K562 (cell line): Measurements from ENCODE around the gene ACE. TPM values are rescaled to one million over a fixed set of nuclear protein-coding genes. Genes with fewer than 3 reads are reported as not detected.

ENCODE experiments used
- ATAC-seq: fragments of 200-7000 bp; cut with Tn5 transposase; 3 replicates; pipeline ENCODE4 v1.9.1; 2020; ENCODE audit warnings: moderate library complexity
- BruUV-seq: library from RNA; stranded (reverse); fragments of 400-500 nt; replicated peaks from 2 replicates; lab custom pipeline; 2021; lab: Mats Ljungman, UMichigan
- CTCF ChIA-PET: fragments of 300-600 bp; formaldehyde crosslinking; extraction: SDS; loops from one replicate; lab custom pipeline; 2021; ENCODE audit warnings: low intra/inter-chr PET ratio; lab: Yijun Ruan, JAX
- POLR2A ChIA-PET: fragments of 300-600, 350-650 bp; sonication (Branson Sonifier 250); formaldehyde crosslinking; extraction: SDS; loops from one replicate; lab custom pipeline; 2021; ENCODE audit warnings: antibody characterized with exemption, inconsistent platforms; lab: Yijun Ruan, JAX
- DNase-seq, 4 experiments: peaks; one replicate each; pipeline versions ENCODE4 v3.0.0 to v3.0.0-alpha.2; 2011 to 2018; ENCODE audit warnings: low spot score in 3 of 4, mixed read lengths in 3 of 4; ENCODE audit errors: extremely low read depth in 1 of 4
- FAIRE-seq: peaks from 2 replicates; lab custom pipeline; 2011; peaks lifted over from hg19 to GRCh38; lab: Jason Lieb, UNC
- H2AFZ ChIP-seq: 2 replicates; pipeline ENCODE4 v1.6.0; 2011; ENCODE audit warnings: low read depth, low read length, control low read depth, inconsistent platforms
- H3K27ac ChIP-seq: fragments of 200-600 bp; 3 replicates; pipeline ENCODE4 v1.8.0; 2011; ENCODE audit warnings: low read depth, mild to moderate bottlenecking, control low read depth, inconsistent platforms, low read length, moderate library complexity, mixed read lengths; ENCODE audit errors: extremely low read depth
- H3K27me3 ChIP-seq, 2 experiments: fragments of 300-600 bp in 1 of 2; 2 replicates in 1 of 2; 3 replicates in 1 of 2; pipeline versions ENCODE4 v1.6.0 to v1.8.0; 2011; ENCODE audit warnings: inconsistent platforms in 2 of 2, low read length in 2 of 2, mild to moderate bottlenecking in 1 of 2, mixed read lengths in 1 of 2, moderate library complexity in 1 of 2; ENCODE audit not compliant: control insufficient read depth in 2 of 2, insufficient read depth in 2 of 2
- H3K36me3 ChIP-seq: fragments of 300-600 bp; 3 replicates; pipeline ENCODE4 v1.8.0; 2011; ENCODE audit warnings: mild to moderate bottlenecking, low read length, inconsistent platforms; ENCODE audit not compliant: control insufficient read depth, insufficient read depth
- H3K4me1 ChIP-seq, 2 experiments: fragments of 200-600 bp in 1 of 2; replicated peaks in 1 of 2; 2 replicates in 1 of 2; 3 replicates in 1 of 2; pipeline versions ENCODE4 v1.5.1 to v1.8.0; 2011; ENCODE audit warnings: inconsistent platforms in 2 of 2, low read length in 2 of 2, mild to moderate bottlenecking in 1 of 2, mixed read lengths in 1 of 2, moderate library complexity in 1 of 2; ENCODE audit not compliant: control insufficient read depth in 2 of 2, insufficient read depth in 2 of 2
- H3K4me2 ChIP-seq: 2 replicates; pipeline ENCODE4 v1.6.1; 2011; ENCODE audit warnings: low read length, control low read depth, inconsistent platforms, mixed read lengths; ENCODE audit not compliant: insufficient read depth
- H3K4me3 ChIP-seq: fragments of 200-600 bp; sonication (generic), shearing (Covaris generic); 2 replicates; pipeline ENCODE4 v1.5.1; 2016; ENCODE audit warnings: control low read depth, inconsistent platforms
- H3K79me2 ChIP-seq: fragments of 200-600 bp; 3 replicates; pipeline ENCODE4 v1.8.0; 2011; ENCODE audit warnings: low read length, inconsistent platforms; ENCODE audit not compliant: control insufficient read depth, insufficient read depth
- H3K9ac ChIP-seq, 2 experiments: 2 replicates each; pipeline versions ENCODE4 v1.6.0 to v1.6.1; 2011; ENCODE audit warnings: low read depth in 2 of 2, low read length in 2 of 2, control low read depth in 1 of 2, inconsistent platforms in 1 of 2, mild to moderate bottlenecking in 1 of 2, mixed read lengths in 1 of 2; ENCODE audit not compliant: insufficient read depth in 1 of 2
- H3K9me1 ChIP-seq: one replicate; pipeline ENCODE4 v1.6.0; 2011; ENCODE audit warnings: inconsistent platforms, mild to moderate bottlenecking, low read length, moderate library complexity; ENCODE audit not compliant: control insufficient read depth, insufficient read depth
- H3K9me3 ChIP-seq: replicated peaks from 2 replicates; pipeline ENCODE4 v1.5.1; 2011; ENCODE audit warnings: low read depth, low read length, inconsistent platforms; ENCODE audit not compliant: control insufficient read depth, insufficient read depth
- H4K20me1 ChIP-seq: replicated peaks from 2 replicates; pipeline ENCODE4 v1.6.1; 2011; ENCODE audit warnings: low read length, inconsistent platforms, mixed read lengths; ENCODE audit not compliant: control insufficient read depth, insufficient read depth
- ATF4 ChIP-seq: fragments of 450-650 bp; formaldehyde crosslinking; IDR thresholded peaks from 2 replicates; pipeline ENCODE4 v1.4.0; 2022; ENCODE audit warnings: mild to moderate bottlenecking, moderate library complexity
- ELF1 ChIP-seq: fragments of 200-800 bp; sonication (Bioruptor generic); IDR thresholded peaks from 2 replicates; pipeline ENCODE4 v1.6.1; 2016; ENCODE audit warnings: missing genetic modification characterization, missing compliant biosample characterization
- FOXM1 ChIP-seq, 2 experiments: fragments of 450-650 bp in 1 of 2; sonication (generic) in 1 of 2; formaldehyde crosslinking in 1 of 2; IDR thresholded peaks; 2 replicates each; pipeline versions ENCODE4 v1.6.1 to v1.9.0; 2017 to 2022; ENCODE audit warnings: low read depth in 2 of 2, mild to moderate bottlenecking in 2 of 2, missing genetic modification reagents in 1 of 2, moderate library complexity in 1 of 2
- YY1 ChIP-seq, 3 experiments: IDR thresholded peaks; 2 replicates each; pipeline ENCODE4 v1.6.1; 2011; ENCODE audit warnings: low read length in 2 of 3, mild to moderate bottlenecking in 2 of 3, moderate library complexity in 2 of 3, borderline replicate concordance in 1 of 3, control low read depth in 1 of 3, low read depth in 1 of 3; ENCODE audit not compliant: insufficient read depth in 3 of 3, insufficient replicate concordance in 2 of 3, control insufficient read depth in 1 of 3, insufficient read length in 1 of 3; ENCODE audit errors: extremely low read depth in 1 of 3
- WGBS: fragments of 100-300 bp; shearing (Covaris generic); methylation state at CpG from one replicate; pipeline ENCODE4 v1.1.6; 2016; ENCODE audit warnings: low coverage, mixed read lengths; ENCODE audit not compliant: insufficient coverage; ENCODE audit errors: missing lambda C conversion rate; 5-methylcytosine and 5-hydroxymethylcytosine counted together
- in situ Hi-C: fragments of 300-500 bp; cut with MboI; formaldehyde crosslinking; loops from 4 replicates; pipeline ENCODE4 v1.15.0; 2018; ENCODE audit warnings: inconsistent platforms, mixed read lengths
- intact Hi-C: fragments of 100-400 bp; cut with micrococcal nuclease; formaldehyde crosslinking; loops from 2 replicates; pipeline ENCODE4 v1.14.2; 2022
- polyA plus RNA-seq, 8 experiments: library from polyadenylated mRNA; depleted of rRNA in 4 of 8; stranded (reverse) in 5 of 8; unstranded in 3 of 8; fragments of >200 nt; fragmentation: Nextera tagmentation in 2 of 8; fragmentation: Illumina TruSeq in 1 of 8; extraction: Ambion mirVana in 2 of 8; extraction: Trizol in 1 of 8; gene quantifications; 2 replicates each; pipeline versions ENCODE4 v1.2.1 to v1.2.3, GENCODE V29; 2011 to 2014; ENCODE audit warnings: inconsistent platforms in 1 of 8, missing spikeins in 1 of 8
- total RNA-seq, 7 experiments: library from RNA; depleted of rRNA in 6 of 7; stranded (reverse); fragments of >200 nt in 6 of 7; fragmentation: Illumina TruSeq in 2 of 7; extraction: Trizol in 2 of 7; gene quantifications; 2 replicates each; pipeline versions ENCODE4 v1.2.1 to v1.2.3, GENCODE V29; 2011 to 2021; ENCODE audit warnings: low replicate concordance in 1 of 7

Gene ACE
- total and polyA plus RNA-seq, 9 of the 15 experiments (the other 6 are each of a cell fraction or from before 2014, with no cell fraction given) = 0.07 to 2.5 (median 0.47) TPM; not detected in 1

GRCh38 chr17:63445954-63446752, 30.7 kb upstream of the ACE start, which contains the start of gene CYB561 (continued):
- TF ChIP-seq FOXM1 (IDR thresholded peaks at IDR 0.05; ENCODE audit: low read depth) (no peak), FOXM1 (CRISPR knock-in tag; IDR thresholded peaks at IDR 0.05; ENCODE audit: low read depth) (0 out of 2 replicates have a peak, but pooled peaks have one; percentile 41)

GRCh38 chr17:63446753-63447470, 29.9 kb upstream of the ACE start:
- Histone ChIP-seq H2AFZ (peak overlapping the region; percentile 88), H3K4me1 (peaks cover 40 to 52% of the 10 kb centered on the region in 2 experiments), H3K9ac (peak overlapping the region; percentile 94 to 96), H3K79me2 (peaks cover 15% of the 10 kb centered on the region; the same call in 1 of the 3 replicates), H3K27ac (peak overlapping the region; percentile 94), H3K9me1 (peaks cover 7% of the 10 kb centered on the region), H3K9me3 (no peaks in the 10 kb centered on the region), H3K36me3 (no peaks in the 10 kb centered on the region), H4K20me1 (peaks cover 7% of the 10 kb centered on the region; the same call in 1 of the 2 replicates), H3K4me2 (peak overlapping the region; percentile 84), H3K4me3 (peak overlapping the region; percentile 42), H3K27me3 (no peaks in the 10 kb centered on the region)
- intact Hi-C loops = loop anchor here (2.0 kb wide), 2 partner anchors 14 to 32 kb away; no protein-coding TSS in a partner anchor
- FAIRE-seq = peak; percentile 57
- peak; percentile 52 for ATAC-seq
- in situ Hi-C loops = loop anchor here (25.0 kb wide), 1 partner anchor 390 kb away; the partner anchor contains the start of genes FTSJ3, PSMC5 and SMARCD2
- peak in 3 of 4 experiments; percentile 77 to 86 (median 80) for DNase-seq
- POLR2A ChIA-PET = interaction anchor here (0.7 to 1.5 kb wide), 8 partner anchors 10 to 327 kb away, joined by 3 to 8 read pairs (median 4); partner anchors contain the start of genes CCDC47 and DDX42
- 8% methylated on average over 40 of the region's 44 CpGs for WGBS
- CTCF ChIA-PET = interaction anchor here (1.4 to 1.5 kb wide), 2 partner anchors 31 to 32 kb away, joined by 3 to 6 read pairs; no protein-coding TSS in a partner anchor
- BruUV-seq = TSS peak; percentile 84
- peak; percentile 75; the same call in 1 of the 2 replicates for TF ChIP-seq ATF4 (CRISPR knock-in tag)
- peak; percentile 66 for TF ChIP-seq ELF1 (tag)
- TF ChIP-seq YY1 (IDR thresholded peaks at IDR 0.05; ENCODE audit: borderline replicate concordance in 1 of 3, control insufficient read depth in 1 of 3, extremely low read depth in 1 of 3, insufficient read depth in 3 of 3, insufficient read length in 1 of 3, insufficient replicate concordance in 2 of 3, low read depth in 1 of 3, low read length in 2 of 3) = peak in 1 of 3 experiments; percentile 28
